WTC11 (cell line): ENCODE measurements around the gene DUSP22. TPM values are rescaled to one million over a fixed set of nuclear protein-coding genes. Genes with fewer than 3 reads are reported as not detected.

Source experiments
- ATAC-seq: fragments of 200-7000 bp; cut with Tn5 transposase; 2 replicates; pipeline ENCODE4 v1.10.0; 2021; ENCODE audit warnings: mild to moderate bottlenecking, moderate library complexity
- CTCF ChIA-PET: fragments of 300-600 bp; sonication (Branson Sonifier 250); formaldehyde crosslinking; loops from one replicate; lab custom pipeline; 2021; ENCODE audit warnings: antibody characterized with exemption; lab: Charles Lee
- POLR2A ChIA-PET: fragments of 350-600 bp; sonication (Branson Sonifier 250); formaldehyde crosslinking; loops from one replicate; lab custom pipeline; 2021; ENCODE audit warnings: antibody characterized with exemption; lab: Charles Lee
- DNase-seq: peaks from one replicate; pipeline ENCODE4 v3.0.0; 2021; ENCODE audit warnings: low spot score
- H3K27ac Mint-ChIP-seq: 2 replicates; pipeline ENCODE4 v1.8.0; 2021; ENCODE audit warnings: mixed read lengths
- H3K27me3 Mint-ChIP-seq: 2 replicates; pipeline ENCODE4 v1.8.0; 2021; ENCODE audit warnings: low read depth, mild to moderate bottlenecking, moderate library complexity, mixed read lengths
- H3K36me3 Mint-ChIP-seq: 2 replicates; pipeline ENCODE4 v1.8.0; 2021; ENCODE audit warnings: mixed read lengths
- H3K4me1 Mint-ChIP-seq: 2 replicates; pipeline ENCODE4 v1.8.0; 2022; ENCODE audit warnings: mixed read lengths
- H3K4me3 Mint-ChIP-seq: 2 replicates; pipeline ENCODE4 v1.8.0; 2021; ENCODE audit warnings: mild to moderate bottlenecking, moderate library complexity, mixed read lengths
- H3K9me3 Mint-ChIP-seq: 2 replicates; pipeline ENCODE4 v1.8.0; 2021; ENCODE audit warnings: mixed read lengths
- ATF3 ChIP-seq: sonication (generic); formaldehyde crosslinking; conservative IDR thresholded peaks from 2 replicates; pipeline ENCODE4 v1.8.1; 2022; ENCODE audit warnings: mild to moderate bottlenecking, missing genetic modification reagents
- CREM ChIP-seq: sonication (generic); formaldehyde crosslinking; IDR thresholded peaks from 2 replicates; pipeline ENCODE4 v1.8.1; 2022; ENCODE audit warnings: mild to moderate bottlenecking, missing genetic modification reagents, moderate library complexity
- ELF4 ChIP-seq: sonication (generic); formaldehyde crosslinking; IDR thresholded peaks from 2 replicates; pipeline ENCODE4 v1.8.1; 2022; ENCODE audit warnings: low read depth, mild to moderate bottlenecking, moderate library complexity, missing genetic modification reagents
- ETV6 ChIP-seq: sonication (generic); formaldehyde crosslinking; IDR thresholded peaks from 2 replicates; pipeline ENCODE4 v1.8.1; 2022; ENCODE audit warnings: mild to moderate bottlenecking, missing genetic modification reagents
- GRHL2 ChIP-seq: fragments of 250-450 bp; sonication (Bioruptor Pico); IDR thresholded peaks from 2 replicates; pipeline ENCODE4 v1.8.0; 2022; ENCODE audit warnings: mild to moderate bottlenecking, moderate library complexity; ENCODE audit not compliant: insufficient replicate concordance, severe bottlenecking
- GTF2I ChIP-seq: fragments of 250-450 bp; sonication (Bioruptor Pico); conservative IDR thresholded peaks from 2 replicates; pipeline ENCODE4 v1.4.0; 2021; ENCODE audit warnings: mild to moderate bottlenecking
- HMGA2 ChIP-seq: fragments of 250-450 bp; sonication (Bioruptor Pico); IDR thresholded peaks from 2 replicates; pipeline ENCODE4 v1.4.0; 2021; ENCODE audit warnings: mild to moderate bottlenecking, moderate library complexity
- IRF2 ChIP-seq: sonication (generic); formaldehyde crosslinking; IDR thresholded peaks from 2 replicates; pipeline ENCODE4 v1.8.0; 2022; ENCODE audit warnings: low read depth, missing genetic modification reagents, borderline replicate concordance
- JUN ChIP-seq: sonication (generic); formaldehyde crosslinking; IDR thresholded peaks from 2 replicates; pipeline ENCODE4 v1.8.0; 2023; ENCODE audit warnings: mild to moderate bottlenecking, missing genetic modification reagents
- KAT7 ChIP-seq: sonication (generic); formaldehyde crosslinking; IDR thresholded peaks from 2 replicates; pipeline ENCODE4 v1.8.1; 2023; ENCODE audit warnings: missing genetic modification reagents, mild to moderate bottlenecking, borderline replicate concordance
- MXD4 ChIP-seq: fragments of 250-450 bp; sonication (Bioruptor Pico); IDR thresholded peaks from 2 replicates; pipeline ENCODE4 v1.8.0; 2021; ENCODE audit warnings: mild to moderate bottlenecking, moderate library complexity, borderline replicate concordance
- NFATC4 ChIP-seq: fragments of 250-450 bp; sonication (Bioruptor Pico); IDR thresholded peaks from 2 replicates; pipeline ENCODE4 v1.9.0; 2021; ENCODE audit warnings: mild to moderate bottlenecking
- NFE2L1 ChIP-seq: sonication (generic); formaldehyde crosslinking; IDR thresholded peaks from 2 replicates; pipeline ENCODE4 v1.8.1; 2023; ENCODE audit warnings: missing genetic modification reagents
- OVOL2 ChIP-seq: fragments of 250-450 bp; sonication (Bioruptor Pico); IDR thresholded peaks from 2 replicates; pipeline ENCODE4 v1.9.0; 2021; ENCODE audit warnings: mild to moderate bottlenecking, borderline replicate concordance
- PRRX2 ChIP-seq: fragments of 250-450 bp; sonication (Bioruptor Pico); IDR thresholded peaks from 2 replicates; pipeline ENCODE4 v1.8.0; 2021; ENCODE audit warnings: mild to moderate bottlenecking
- RELA ChIP-seq: sonication (generic); formaldehyde crosslinking; IDR thresholded peaks from 2 replicates; pipeline ENCODE4 v1.8.1; 2022; ENCODE audit warnings: missing genetic modification reagents, mild to moderate bottlenecking, borderline replicate concordance
- RORB ChIP-seq: fragments of 250-450 bp; sonication (Bioruptor Pico); IDR thresholded peaks from 2 replicates; pipeline ENCODE4 v1.9.0; 2021; ENCODE audit warnings: mild to moderate bottlenecking
- SMAD4 ChIP-seq: sonication (generic); formaldehyde crosslinking; IDR thresholded peaks from 2 replicates; pipeline ENCODE4 v1.8.0; 2022; ENCODE audit warnings: mild to moderate bottlenecking, missing genetic modification reagents
- SP1 ChIP-seq: sonication (generic); formaldehyde crosslinking; conservative IDR thresholded peaks from 2 replicates; pipeline ENCODE4 v1.8.1; 2022; ENCODE audit warnings: missing genetic modification reagents
- ZMAT4 ChIP-seq: fragments of 250-450 bp; sonication (Bioruptor Pico); IDR thresholded peaks from 2 replicates; pipeline ENCODE4 v1.9.0; 2021; ENCODE audit warnings: mild to moderate bottlenecking
- ZNF121 ChIP-seq: sonication (generic); formaldehyde crosslinking; IDR thresholded peaks from 2 replicates; pipeline ENCODE4 v1.8.0; 2023; ENCODE audit warnings: missing genetic modification reagents
- ZSCAN18 ChIP-seq: fragments of 250-450 bp; sonication (Bioruptor Pico); IDR thresholded peaks from 2 replicates; pipeline ENCODE4 v2.1.2; 2022; ENCODE audit warnings: mild to moderate bottlenecking, moderate library complexity
- total RNA-seq: library from RNA; stranded (reverse); gene quantifications from 3 replicates; pipeline ENCODE4 v1.2.3, GENCODE V29; 2021
- TF ChIP-seq, protein P1 (sequence below): sonication (generic); formaldehyde crosslinking; IDR thresholded peaks from 2 replicates; pipeline ENCODE4 v1.8.0; 2022; ENCODE audit warnings: mild to moderate bottlenecking, missing genetic modification reagents
- TF ChIP-seq, protein P2 (sequence below): fragments of 200-600 bp; IDR thresholded peaks from 2 replicates; pipeline ENCODE4 v1.8.0; 2022; ENCODE audit warnings: antibody characterized with exemption

Gene DUSP22
- total RNA-seq, 1 experiment from 2014 or later: 38.5 TPM

DNA sequence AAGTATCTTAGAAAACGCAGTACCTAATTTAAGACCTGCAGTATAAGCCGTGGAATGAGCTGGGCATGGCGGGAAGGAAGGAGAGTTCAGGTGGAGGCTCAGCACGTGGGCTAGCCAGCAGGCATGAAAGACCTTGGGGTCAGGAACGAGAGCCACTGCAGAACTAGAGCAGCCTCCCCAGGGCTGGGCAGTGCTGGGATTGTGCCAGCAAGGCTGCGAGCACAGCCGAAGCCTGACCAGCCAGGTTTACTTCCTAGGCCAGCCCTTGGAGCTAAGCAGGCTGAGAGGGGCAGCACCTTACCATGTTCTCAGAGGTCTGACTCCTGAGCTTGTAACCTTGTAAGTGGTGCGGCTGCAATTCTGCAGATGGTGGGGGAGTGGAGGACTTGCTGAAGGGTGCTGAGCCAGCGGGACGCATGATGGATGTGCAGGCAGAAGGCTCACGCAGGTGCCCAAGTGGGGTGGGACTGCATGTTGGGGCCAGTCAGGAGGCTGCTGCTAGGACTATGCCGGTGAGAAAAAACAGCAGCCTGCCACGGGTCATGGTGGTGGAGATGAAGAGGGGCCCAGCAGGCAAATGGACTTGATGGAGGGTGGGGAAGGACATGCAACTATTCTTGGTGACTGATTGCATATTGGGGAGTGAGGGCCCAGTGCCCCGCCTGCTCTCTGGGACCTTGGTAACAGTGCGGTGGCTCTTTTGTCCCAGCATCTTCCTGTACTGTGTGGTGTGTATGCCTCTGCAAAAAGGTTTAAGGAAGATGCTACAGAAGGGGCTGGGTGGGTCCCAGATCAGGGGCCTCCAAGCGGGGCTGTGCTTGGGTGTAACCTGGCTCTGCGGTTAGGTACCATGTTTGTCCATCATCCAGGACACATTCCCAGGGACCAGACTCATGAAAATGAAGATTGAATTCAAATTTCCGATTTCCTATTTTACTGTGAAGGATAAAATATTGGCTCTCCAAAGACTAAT is 61.6 kb downstream of the DUSP22 start:
- peaks cover 61% of the 10 kb centered on the region for H3K9me3 Mint-ChIP-seq
- TF ChIP-seq OVOL2 (CRISPR knock-in tag) (no peak), PRRX2 (CRISPR knock-in tag) (no peak), MXD4 (CRISPR knock-in tag) (no peak), RORB (no peak)
- ATAC-seq (no peak), DNase-seq (no peak)
- peaks cover 7% of the 10 kb centered on the region for H3K27me3 Mint-ChIP-seq
- peaks cover 8% of the 10 kb centered on the region for H3K4me1 Mint-ChIP-seq
- ChIA-PET POLR2A (no interaction called here), CTCF (interaction anchor here (1.2 kb wide), 1 partner anchor 55 kb away, joined by 5 read pairs; no protein-coding TSS in a partner anchor)
- H3K27ac Mint-ChIP-seq: peak overlapping the region; percentile 28; the same call in 1 of the 2 replicates
- no peak overlapping the region for H3K4me3 Mint-ChIP-seq
- peaks cover 78% of the 10 kb centered on the region for H3K36me3 Mint-ChIP-seq

DNA sequence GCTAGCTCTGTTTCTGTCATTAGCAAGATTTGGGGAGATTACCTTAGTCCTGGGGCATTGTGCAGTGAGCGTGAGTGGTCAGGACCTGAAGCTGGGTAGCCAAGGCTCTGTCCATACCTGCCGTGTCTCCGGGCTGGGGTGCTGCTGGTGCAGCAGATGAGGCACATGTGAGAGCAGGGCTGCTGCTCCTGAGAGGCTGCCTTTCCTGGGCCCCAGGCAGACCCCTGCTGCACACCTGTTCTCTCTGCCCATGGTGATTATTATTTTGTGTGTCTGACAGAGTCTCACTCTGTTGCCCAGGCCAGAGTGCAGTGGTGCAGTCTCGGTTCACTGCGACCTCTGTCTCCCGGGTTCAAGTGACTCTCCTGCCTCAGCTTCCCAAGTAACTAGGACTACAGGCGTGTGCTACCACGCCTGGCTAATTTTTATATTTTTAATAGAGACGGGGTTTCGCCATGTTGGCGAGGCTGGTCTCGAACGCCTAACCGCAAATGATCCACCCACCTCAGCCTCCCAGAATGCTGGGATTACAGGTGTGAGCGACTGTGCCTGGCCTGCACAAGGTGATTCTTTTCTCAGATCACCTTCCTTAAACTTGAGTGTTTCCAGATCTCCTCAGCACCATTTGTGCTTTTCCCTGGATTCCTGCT is 62.5 kb downstream of the DUSP22 start:
- CTCF ChIA-PET: interaction anchor here (1.0 to 1.2 kb wide), 3 partner anchors 54 to 161 kb away, joined by 3 to 5 read pairs (median 3); no protein-coding TSS in a partner anchor
- TF ChIP-seq SP1 (no peak), NFATC4 (CRISPR knock-in tag) (no peak), GTF2I (CRISPR knock-in tag) (no peak), IRF2 (CRISPR knock-in tag) (no peak), KAT7 (CRISPR knock-in tag) (no peak), HMGA2 (no peak), NFE2L1 (no peak), ZSCAN18 (CRISPR knock-in tag) (no peak), JUN (CRISPR knock-in tag) (no peak)
- TF ChIP-seq, all 79 proteins: peak for 0
- no peak overlapping the region for H3K4me3 Mint-ChIP-seq
- DNase-seq: no peak
- H3K36me3 Mint-ChIP-seq: peaks cover 74% of the 10 kb centered on the region
- peaks cover 57% of the 10 kb centered on the region for H3K9me3 Mint-ChIP-seq
- peaks cover 8% of the 10 kb centered on the region for H3K4me1 Mint-ChIP-seq
- peak overlapping the region; percentile 28; the same call in 1 of the 2 replicates for H3K27ac Mint-ChIP-seq
- H3K27me3 Mint-ChIP-seq: peaks cover 7% of the 10 kb centered on the region
- ATAC-seq: no peak
- POLR2A ChIA-PET: no interaction called here

DNA sequence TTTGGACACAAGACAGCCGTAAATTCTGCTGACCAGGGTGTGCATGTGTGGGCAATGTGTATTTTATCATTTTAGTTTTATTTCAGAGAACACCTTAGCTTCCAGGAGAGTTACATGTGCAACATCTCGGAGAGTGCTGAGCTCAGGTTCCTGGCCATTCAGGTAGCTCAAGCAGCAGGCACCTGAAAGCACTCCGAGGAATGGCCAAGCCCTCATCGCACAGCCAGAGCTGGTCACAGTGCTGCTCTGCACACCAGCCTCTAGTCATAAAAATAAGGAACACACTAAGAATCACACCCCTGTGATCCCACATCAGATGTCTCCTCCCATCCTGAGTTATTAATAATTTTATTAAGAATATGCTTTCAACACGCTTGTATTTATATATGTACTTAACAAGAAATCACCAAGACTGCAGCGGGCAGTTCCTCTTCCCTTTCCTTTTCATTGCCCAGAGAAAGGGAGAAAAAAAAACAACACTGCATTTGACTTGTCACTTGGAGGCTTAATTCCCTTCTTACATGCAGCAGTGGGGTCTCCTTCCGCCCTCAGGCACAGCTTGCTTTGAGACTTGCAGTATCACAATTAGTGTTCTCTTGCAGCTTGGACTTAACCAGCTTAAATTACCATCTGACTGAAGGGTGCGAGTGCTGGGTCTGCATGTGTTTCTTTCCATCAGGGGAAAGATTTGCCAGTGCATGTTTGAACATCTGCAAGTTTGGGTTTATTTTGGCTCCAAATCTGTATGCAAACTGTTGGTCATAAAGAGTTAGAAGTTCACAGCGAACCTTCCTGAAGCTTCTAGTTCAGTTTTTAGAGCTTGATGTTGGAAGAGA is 63.3 kb downstream of the DUSP22 start:
- DNase-seq: no peak

More for the DNA sequence above, 63.3 kb downstream of the DUSP22 start:
- TF ChIP-seq GRHL2 (CRISPR knock-in tag) (no peak), CREM (CRISPR knock-in tag) (no peak), ATF3 (no peak), ZMAT4 (CRISPR knock-in tag) (no peak), ZNF121 (CRISPR knock-in tag) (no peak), ETV6 (CRISPR knock-in tag) (no peak), RORB (no peak), OVOL2 (CRISPR knock-in tag) (no peak), RELA (no peak), ELF4 (CRISPR knock-in tag) (no peak), SMAD4 (CRISPR knock-in tag) (no peak)
- TF ChIP-seq, protein P1, sequence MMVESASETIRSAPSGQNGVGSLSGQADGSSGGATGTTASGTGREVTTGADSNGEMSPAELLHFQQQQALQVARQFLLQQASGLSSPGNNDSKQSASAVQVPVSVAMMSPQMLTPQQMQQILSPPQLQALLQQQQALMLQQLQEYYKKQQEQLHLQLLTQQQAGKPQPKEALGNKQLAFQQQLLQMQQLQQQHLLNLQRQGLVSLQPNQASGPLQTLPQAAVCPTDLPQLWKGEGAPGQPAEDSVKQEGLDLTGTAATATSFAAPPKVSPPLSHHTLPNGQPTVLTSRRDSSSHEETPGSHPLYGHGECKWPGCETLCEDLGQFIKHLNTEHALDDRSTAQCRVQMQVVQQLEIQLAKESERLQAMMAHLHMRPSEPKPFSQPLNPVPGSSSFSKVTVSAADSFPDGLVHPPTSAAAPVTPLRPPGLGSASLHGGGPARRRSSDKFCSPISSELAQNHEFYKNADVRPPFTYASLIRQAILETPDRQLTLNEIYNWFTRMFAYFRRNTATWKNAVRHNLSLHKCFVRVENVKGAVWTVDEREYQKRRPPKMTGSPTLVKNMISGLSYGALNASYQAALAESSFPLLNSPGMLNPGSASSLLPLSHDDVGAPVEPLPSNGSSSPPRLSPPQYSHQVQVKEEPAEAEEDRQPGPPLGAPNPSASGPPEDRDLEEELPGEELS (CRISPR knock-in tag): no peak
- TF ChIP-seq, protein P2, sequence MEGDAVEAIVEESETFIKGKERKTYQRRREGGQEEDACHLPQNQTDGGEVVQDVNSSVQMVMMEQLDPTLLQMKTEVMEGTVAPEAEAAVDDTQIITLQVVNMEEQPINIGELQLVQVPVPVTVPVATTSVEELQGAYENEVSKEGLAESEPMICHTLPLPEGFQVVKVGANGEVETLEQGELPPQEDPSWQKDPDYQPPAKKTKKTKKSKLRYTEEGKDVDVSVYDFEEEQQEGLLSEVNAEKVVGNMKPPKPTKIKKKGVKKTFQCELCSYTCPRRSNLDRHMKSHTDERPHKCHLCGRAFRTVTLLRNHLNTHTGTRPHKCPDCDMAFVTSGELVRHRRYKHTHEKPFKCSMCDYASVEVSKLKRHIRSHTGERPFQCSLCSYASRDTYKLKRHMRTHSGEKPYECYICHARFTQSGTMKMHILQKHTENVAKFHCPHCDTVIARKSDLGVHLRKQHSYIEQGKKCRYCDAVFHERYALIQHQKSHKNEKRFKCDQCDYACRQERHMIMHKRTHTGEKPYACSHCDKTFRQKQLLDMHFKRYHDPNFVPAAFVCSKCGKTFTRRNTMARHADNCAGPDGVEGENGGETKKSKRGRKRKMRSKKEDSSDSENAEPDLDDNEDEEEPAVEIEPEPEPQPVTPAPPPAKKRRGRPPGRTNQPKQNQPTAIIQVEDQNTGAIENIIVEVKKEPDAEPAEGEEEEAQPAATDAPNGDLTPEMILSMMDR: no peak
- ChIA-PET CTCF (interaction anchor here (1.0 to 1.1 kb wide), 2 partner anchors 139 to 162 kb away, joined by 3 read pairs; no protein-coding TSS in a partner anchor), POLR2A (no interaction called here)
- H3K4me3 Mint-ChIP-seq: no peak overlapping the region
- H3K27me3 Mint-ChIP-seq: peaks cover 7% of the 10 kb centered on the region
- no peak for ATAC-seq
- H3K36me3 Mint-ChIP-seq: peaks cover 71% of the 10 kb centered on the region
- peaks cover 8% of the 10 kb centered on the region for H3K4me1 Mint-ChIP-seq
- H3K9me3 Mint-ChIP-seq: peaks cover 54% of the 10 kb centered on the region
- H3K27ac Mint-ChIP-seq: no peak overlapping the region; the same call in 1 of the 2 replicates
